NT2/D1 (cell line): ENCODE data around the gene CBLB.

Experiments
- DNase-seq: peaks from one replicate; pipeline ENCODE4 v3.0.0-alpha.2; 2011; ENCODE audit warnings: low read depth, low spot score
- H3K27me3 ChIP-seq: 2 replicates; pipeline ENCODE4 v1.6.0; 2011; ENCODE audit warnings: mild to moderate bottlenecking; ENCODE audit not compliant: insufficient read length, insufficient read depth
- H3K36me3 ChIP-seq: 2 replicates; pipeline ENCODE4 v1.6.1; 2011; ENCODE audit warnings: mild to moderate bottlenecking, low read length, mixed read lengths; ENCODE audit not compliant: insufficient read depth, insufficient read length
- H3K4me1 ChIP-seq: 2 replicates; pipeline ENCODE4 v1.5.1; 2011; ENCODE audit not compliant: insufficient read depth, insufficient read length
- H3K4me3 ChIP-seq: 2 replicates; pipeline ENCODE4 v1.5.1; 2011; ENCODE audit warnings: low read depth; ENCODE audit not compliant: insufficient read length
- H3K9ac ChIP-seq: 2 replicates; pipeline ENCODE4 v1.6.0; 2011; ENCODE audit warnings: low read depth; ENCODE audit not compliant: insufficient read length
- H3K9me3 ChIP-seq: 2 replicates; pipeline ENCODE4 v1.5.1; 2011; ENCODE audit warnings: mild to moderate bottlenecking, low read length; ENCODE audit not compliant: insufficient read depth
- SUZ12 ChIP-seq: IDR thresholded peaks from 2 replicates; pipeline ENCODE4 v1.6.1; 2011; ENCODE audit not compliant: insufficient read length, insufficient read depth; ENCODE audit errors: extremely low read depth
- YY1 ChIP-seq: IDR thresholded peaks from 2 replicates; pipeline ENCODE4 v1.6.1; 2011; ENCODE audit not compliant: insufficient read length, insufficient read depth
- ZNF274 ChIP-seq: IDR thresholded peaks from 2 replicates; pipeline ENCODE4 v1.6.1; 2011; ENCODE audit warnings: mild to moderate bottlenecking, low read depth, low read length

Gene CBLB

GRCh38 chr3:105828703-105829102 is 40.1 kb downstream of the CBLB start:
- H3K9ac ChIP-seq = no peak overlapping the region
- no peaks in the 10 kb centered on the region for H3K36me3 ChIP-seq
- no peak for DNase-seq
- H3K9me3 ChIP-seq = no peaks in the 10 kb centered on the region
- H3K4me1 ChIP-seq = no peaks in the 10 kb centered on the region
- H3K27me3 ChIP-seq = no peaks in the 10 kb centered on the region
- TF ChIP-seq SUZ12 = no peak
- no peak overlapping the region for H3K4me3 ChIP-seq

GRCh38 chr3:105827959-105828358 is 40.9 kb downstream of the CBLB start:
- no peaks in the 10 kb centered on the region for H3K27me3 ChIP-seq
- no peak overlapping the region for H3K4me3 ChIP-seq
- no peaks in the 10 kb centered on the region for H3K4me1 ChIP-seq
- DNase-seq = no peak
- H3K36me3 ChIP-seq = no peaks in the 10 kb centered on the region
- H3K9ac ChIP-seq = no peak overlapping the region
- TF ChIP-seq ZNF274 (no peak), YY1 (no peak), SUZ12 (no peak)
- H3K9me3 ChIP-seq = no peaks in the 10 kb centered on the region

- no peaks in the 10 kb centered on the region for H3K27me3 ChIP-seq
- no peaks in the 10 kb centered on the region for H3K9me3 ChIP-seq
- no peaks in the 10 kb centered on the region for H3K4me1 ChIP-seq
- TF ChIP-seq YY1 = no peak
- no peak for TF ChIP-seq SUZ12
- no peak for TF ChIP-seq ZNF274
- no peak overlapping the region for H3K9ac ChIP-seq
- H3K36me3 ChIP-seq = no peaks in the 10 kb centered on the region
- DNase-seq = no peak
- no peak overlapping the region for H3K4me3 ChIP-seq
Measured at GRCh38 chr3:105826778-105827634, 41.8 kb downstream of the CBLB start.

- no peaks in the 10 kb centered on the region for H3K4me1 ChIP-seq
- DNase-seq = no peak
- no peaks in the 10 kb centered on the region for H3K27me3 ChIP-seq
- no peak overlapping the region for H3K4me3 ChIP-seq
- no peak overlapping the region for H3K9ac ChIP-seq
- TF ChIP-seq YY1 (no peak), SUZ12 (no peak), ZNF274 (no peak)
- no peaks in the 10 kb centered on the region for H3K36me3 ChIP-seq
- H3K9me3 ChIP-seq = no peaks in the 10 kb centered on the region
Measured at GRCh38 chr3:105824129-105824528, 44.7 kb downstream of the CBLB start.

- Histone ChIP-seq H3K9ac (no peak overlapping the region), H3K36me3 (no peaks in the 10 kb centered on the region), H3K4me3 (no peak overlapping the region), H3K4me1 (no peaks in the 10 kb centered on the region), H3K27me3 (no peaks in the 10 kb centered on the region), H3K9me3 (no peaks in the 10 kb centered on the region)
- TF ChIP-seq YY1 = no peak
- TF ChIP-seq ZNF274 = no peak
- TF ChIP-seq SUZ12 = no peak
- no peak for DNase-seq
Measured at GRCh38 chr3:105823149-105823867, 45.5 kb downstream of the CBLB start.

- Histone ChIP-seq H3K36me3 (no peaks in the 10 kb centered on the region), H3K9ac (no peak overlapping the region), H3K4me1 (no peaks in the 10 kb centered on the region), H3K4me3 (no peak overlapping the region), H3K27me3 (no peaks in the 10 kb centered on the region), H3K9me3 (no peaks in the 10 kb centered on the region)
- TF ChIP-seq YY1 (no peak), ZNF274 (no peak), SUZ12 (no peak)
- DNase-seq = no peak
Measured at GRCh38 chr3:105822171-105823123, 46.4 kb downstream of the CBLB start.
